HG03159 (cell line): Measurements from ENCODE around the gene ABCC4.

Experiments
- ATAC-seq: cut with Tn5 transposase; IDR thresholded peaks from one replicate; pipeline ENCODE4 v1.9.1; 2021; ENCODE audit warnings: mild to moderate bottlenecking, moderate library complexity; ENCODE audit not compliant: unreplicated experiment

ABCC4 gene

DNA sequence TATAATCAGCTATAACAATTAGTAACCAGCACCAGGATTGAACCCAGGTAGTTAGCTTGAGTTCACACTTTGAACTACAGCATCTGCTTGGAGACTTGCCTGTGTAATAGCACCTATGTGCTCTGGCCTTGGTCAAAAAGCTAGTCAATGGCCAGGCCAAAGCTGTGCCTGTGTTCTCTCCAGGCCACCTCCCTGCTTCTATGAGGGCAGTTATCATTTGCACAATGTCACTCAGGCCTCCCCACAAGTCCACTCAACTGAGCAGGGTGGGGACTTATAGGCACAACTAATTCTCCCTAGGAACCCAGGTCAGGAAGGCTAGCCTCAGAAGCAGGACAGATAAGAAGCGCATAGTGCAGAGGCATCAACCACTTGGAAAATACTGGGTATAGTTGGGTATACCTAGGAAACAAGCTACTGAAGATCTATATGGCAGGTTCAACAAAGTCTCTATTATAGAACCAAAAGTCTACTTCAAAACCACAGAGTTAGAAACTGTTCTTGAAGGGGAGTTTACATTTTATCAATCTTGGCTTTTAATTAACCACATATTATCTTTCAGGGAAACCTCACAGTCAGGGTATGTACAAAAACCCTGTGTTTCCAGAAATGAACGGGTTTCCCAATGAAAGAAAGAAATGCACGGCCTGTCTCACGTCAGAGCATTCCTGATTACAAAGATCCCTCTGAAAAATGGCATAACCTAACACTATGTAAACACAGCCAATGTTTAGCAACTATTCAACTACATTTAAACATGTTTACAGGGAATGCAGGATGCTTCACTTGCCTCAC, 140.9 kb downstream of the ABCC4 start:
- ATAC-seq = no peak

- no peak for ATAC-seq
Measured at GRCh38 chr13:95159458-95159857, 141.8 kb downstream of the ABCC4 start.

- no peak for ATAC-seq
Measured at GRCh38 chr13:95156208-95156607, 145.0 kb downstream of the ABCC4 start.

DNA sequence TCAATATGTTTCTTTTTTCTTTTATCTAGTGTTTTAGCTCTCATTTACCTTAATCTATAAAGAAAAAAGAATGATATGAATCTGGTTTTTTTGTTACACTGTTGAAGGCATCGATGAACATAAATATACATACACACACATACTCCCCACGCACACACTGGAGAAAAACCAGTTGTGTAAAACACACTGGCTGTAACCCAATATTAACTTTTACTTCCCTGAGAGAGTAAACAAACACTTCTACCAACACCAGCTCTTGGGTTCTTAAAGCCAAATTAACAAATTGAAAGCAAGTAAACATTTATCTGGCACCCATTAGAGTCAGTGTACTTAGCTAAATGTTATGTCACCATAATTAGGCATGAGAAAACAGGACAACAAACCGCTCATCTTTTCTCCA, 145.7 kb downstream of the ABCC4 start:
- no peak for ATAC-seq

GRCh38 chr13:95155093-95155492, 146.2 kb downstream of the ABCC4 start:
- no peak for ATAC-seq

DNA sequence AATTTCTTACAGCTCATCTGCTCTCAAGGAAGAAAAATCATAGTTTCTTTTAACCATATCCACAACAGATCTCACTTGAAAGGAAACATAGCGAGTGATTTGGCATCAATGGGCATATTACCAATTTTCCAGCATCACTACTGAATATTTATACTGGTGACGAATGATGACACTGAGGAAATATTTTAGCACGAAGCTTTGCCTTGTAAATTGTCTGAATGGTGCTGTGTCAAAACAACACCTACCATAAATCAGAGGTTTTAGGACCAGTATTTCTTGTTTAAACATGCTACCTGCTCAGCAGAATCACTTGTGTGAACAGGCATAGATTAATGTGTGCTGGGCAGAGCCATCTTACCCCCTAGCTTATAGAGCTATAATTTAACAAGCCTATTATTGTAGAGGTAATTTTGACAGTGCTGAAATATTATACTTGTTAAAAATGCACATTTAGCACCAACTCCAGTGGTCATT, 146.8 kb downstream of the ABCC4 start:
- no peak for ATAC-seq

DNA sequence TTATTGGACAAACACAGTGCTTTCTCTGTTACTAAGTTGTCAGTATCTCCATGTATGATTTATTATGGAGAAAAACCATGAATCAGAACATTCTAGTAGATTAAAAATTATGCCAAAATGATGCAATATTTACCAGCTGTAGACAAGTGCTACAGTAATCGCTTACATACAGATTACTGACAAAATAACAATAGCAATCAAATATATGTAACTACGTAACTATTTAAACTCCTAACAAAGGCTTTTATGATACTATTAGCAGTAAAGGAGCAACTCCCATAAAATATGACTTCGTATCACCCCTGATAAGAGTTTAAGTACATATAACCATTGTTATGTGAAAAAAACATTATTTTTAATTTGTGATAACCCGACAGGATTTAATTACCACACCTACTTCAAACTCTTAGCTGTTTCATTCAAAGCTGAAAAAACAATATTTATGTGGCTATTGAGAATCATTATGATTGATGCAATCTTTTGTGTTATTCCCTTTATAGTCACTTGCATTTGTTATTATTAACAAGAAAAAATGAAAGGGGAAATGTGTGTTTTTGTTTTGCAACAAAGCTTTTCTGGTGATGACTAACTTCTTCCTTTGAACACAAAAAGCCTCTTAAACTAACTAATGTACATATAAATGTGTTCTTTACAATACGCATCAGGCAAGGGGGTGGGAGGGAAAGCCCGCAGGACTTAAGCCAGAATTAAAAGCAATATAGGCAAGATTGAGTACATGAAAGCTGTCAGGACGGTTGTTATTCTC, 147.4 kb downstream of the ABCC4 start:
- no peak for ATAC-seq

GRCh38 chr13:95151942-95152587, 149.2 kb downstream of the ABCC4 start:
- no peak for ATAC-seq

- ATAC-seq = no peak
Measured at GRCh38 chr13:95150555-95150954, 150.7 kb downstream of the ABCC4 start.

GRCh38 chr13:95146486-95146885, 154.8 kb downstream of the ABCC4 start:
- no peak for ATAC-seq

DNA sequence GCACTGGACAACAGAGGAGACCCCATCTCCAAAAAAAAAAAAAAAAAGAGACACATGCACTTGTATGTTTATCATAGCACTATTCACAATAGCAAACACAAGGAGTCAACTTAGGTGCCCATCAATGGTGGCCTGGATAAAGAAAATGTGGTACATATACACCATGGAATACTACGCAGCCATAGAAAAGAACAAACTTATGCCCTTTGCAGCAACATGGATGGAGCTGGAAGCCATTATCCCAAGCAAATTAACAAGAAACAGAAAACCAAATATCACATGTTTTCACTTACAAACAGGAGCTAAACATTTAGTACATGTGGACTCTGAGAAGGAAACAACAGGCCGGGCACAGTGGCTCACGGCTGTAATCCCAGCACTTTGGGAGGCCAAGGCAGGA, 155.7 kb downstream of the ABCC4 start:
- no peak for ATAC-seq

- ATAC-seq = no peak
Measured at GRCh38 chr13:95140502-95140901, 160.7 kb downstream of the ABCC4 start.

GRCh38 chr13:95138876-95139585, 162.2 kb downstream of the ABCC4 start:
- ATAC-seq = no peak

GRCh38 chr13:95137096-95137495, 164.2 kb downstream of the ABCC4 start:
- peak; percentile 88 for ATAC-seq

- ATAC-seq = no peak
Measured at GRCh38 chr13:95136638-95137037, 164.6 kb downstream of the ABCC4 start.

DNA sequence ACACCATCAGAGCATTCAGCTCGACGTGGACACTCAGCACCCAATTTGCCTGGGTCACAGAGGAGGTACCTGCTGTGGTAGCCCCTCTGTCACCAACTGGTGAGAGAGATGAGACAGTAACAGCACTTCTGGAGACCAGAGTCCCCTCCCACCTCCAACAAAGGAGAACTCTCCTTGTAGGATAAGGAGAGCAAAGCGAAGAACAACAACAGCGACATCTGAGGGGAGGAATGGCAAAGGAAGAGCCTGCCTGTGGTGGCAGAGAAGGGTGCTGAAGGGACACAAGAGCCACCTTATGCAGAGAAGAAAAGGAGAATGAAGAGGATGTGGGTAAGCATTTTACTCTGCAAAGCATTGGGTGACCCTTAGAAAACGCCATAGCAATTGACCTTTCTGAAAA, 167.8 kb downstream of the ABCC4 start:
- ATAC-seq = no peak

DNA sequence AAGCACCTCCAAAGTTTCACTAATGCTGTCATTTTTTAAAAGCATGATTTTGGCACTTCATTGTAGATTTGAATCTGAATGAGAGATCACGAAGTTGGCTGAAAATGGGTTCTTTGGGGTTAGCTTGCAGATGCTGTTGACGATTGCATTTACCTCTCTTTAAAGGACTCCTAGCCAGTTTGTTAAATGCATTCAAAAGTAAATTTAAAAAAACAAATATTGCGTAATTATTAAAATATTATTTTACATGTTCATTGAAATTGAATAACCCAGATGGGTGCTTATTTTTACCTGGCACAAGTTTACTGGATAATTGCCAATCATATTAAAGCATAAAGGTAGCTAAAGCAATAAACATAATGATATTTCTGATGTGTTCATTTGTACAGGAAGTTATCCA, 172.2 kb downstream of the ABCC4 start:
- no peak for ATAC-seq

DNA sequence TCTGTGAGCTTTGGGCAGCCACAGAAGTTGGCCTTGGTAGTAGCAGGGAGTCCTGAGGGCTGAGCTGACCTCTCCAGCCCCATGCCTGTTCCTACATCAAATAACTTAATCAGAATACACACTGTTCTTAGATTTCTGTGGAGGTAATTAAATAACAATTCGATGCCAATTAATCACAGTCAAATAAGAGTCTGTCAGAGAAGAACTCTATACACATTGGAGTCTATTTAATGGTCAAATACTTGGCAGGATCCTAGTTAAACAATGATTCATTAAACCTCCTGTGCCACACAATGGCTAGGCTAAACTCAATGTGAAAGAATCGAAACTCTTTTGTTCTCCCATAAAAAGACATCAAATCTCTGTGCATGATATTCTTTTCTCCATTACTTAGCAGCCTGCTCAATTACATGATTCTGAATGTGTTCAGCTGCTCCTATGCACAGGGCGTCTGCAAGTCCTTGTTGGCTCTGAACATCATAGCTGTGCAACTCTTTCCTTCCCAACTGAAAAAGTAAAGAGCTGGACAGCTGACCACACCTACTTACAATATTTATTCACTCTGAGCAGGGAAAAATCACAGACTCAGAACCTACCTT, 173.1 kb downstream of the ABCC4 start:
- no peak for ATAC-seq

DNA sequence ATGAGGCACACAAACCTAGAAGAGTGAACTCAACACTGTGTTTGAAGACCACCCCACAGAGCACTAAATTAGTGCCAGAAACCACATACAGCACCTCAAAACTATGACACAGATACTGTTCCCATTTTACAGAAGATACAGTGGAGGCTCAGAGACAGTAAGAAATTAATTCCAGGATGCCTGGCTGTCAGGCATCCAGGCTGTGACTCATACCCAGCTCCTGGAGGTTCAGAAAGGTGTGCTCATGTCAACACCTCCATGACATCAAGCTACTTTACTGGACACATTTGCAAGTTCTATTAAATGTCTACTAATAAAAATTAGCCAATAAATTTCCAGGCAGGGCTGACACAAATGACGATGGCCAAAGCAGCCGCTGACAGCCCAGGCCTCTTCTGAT, 176.3 kb downstream of the ABCC4 start:
- no peak for ATAC-seq

DNA sequence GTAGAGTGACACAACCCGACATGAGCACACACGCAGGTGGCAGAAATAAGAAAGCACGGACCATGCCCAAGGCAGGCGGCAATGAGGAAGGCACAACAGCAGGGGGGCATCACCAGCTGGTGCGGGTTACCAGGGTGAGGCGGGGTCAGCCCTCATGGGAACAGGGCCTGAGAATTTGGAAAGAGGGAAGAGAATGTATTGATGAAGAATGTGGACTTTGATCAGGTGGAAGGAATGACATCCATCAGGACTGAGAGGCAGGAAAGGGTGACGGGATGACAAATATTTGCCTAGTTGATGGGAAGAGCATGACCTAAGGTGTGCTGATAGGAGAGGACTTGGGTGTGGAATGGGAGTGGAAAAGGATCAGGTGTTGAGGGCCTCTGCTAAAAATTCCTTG, 177.5 kb downstream of the ABCC4 start:
- ATAC-seq = no peak

DNA sequence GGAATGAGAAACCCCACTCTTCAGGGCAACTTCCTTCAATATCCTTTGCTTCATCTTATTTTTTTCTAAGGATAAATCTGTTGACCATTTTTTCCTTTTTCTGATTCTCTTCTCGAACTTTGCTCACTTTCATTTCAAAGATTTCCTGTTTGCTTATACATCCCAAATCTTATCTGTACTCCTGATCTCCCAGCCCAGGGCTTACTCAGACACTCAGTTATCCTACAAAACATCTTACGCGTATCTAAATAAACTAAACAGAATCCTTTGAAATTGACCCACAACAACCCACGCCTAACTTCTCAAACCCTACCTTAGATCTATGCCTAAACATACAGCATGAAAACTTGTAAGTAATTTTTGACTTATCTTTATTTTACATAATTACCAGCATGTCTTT, 179.2 kb downstream of the ABCC4 start:
- ATAC-seq = no peak
